ENCODE results near the gene AIFM3. TPM values are rescaled to one million over a fixed set of nuclear protein-coding genes. Genes with fewer than 3 reads are reported as not detected.

AIFM3 gene
- total and polyA plus RNA-seq, 2 experiments from 2014 or later: 0.45 to 1.5 TPM

DNA sequence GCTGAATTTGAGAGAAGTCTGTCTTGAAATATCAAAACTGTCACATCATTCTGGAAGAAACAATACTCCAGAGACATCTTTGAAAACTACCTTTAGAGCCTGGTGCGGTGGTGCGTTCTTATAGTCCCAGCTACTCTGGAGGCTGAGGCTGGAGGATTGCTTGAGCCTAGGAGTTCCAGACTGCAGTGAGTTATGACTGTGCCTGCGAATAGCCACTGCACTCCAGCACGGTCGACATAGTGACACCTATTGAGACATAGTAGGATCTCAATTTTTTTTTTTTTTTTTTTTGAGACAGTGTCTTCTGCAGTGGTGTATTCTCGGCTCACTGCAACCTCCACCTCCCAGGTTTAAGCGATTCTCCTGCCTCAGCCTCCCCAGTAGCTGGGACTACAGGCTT, 11.5 kb upstream of the AIFM3 start:
- peaks cover 32% of the 10 kb centered on the region; the same call in 2 of the 3 replicates for H3K36me3 Mint-ChIP-seq (ENCODE audit: low read depth)
- Histone ChIP-seq H3K4me2 (no peak overlapping the region), H3K27ac (ENCODE audit: low read depth) (no peak overlapping the region), H4K20me1 (replicated peaks; ENCODE audit: insufficient read depth) (peaks cover 28% of the 10 kb centered on the region), H3F3A (replicated peaks; ENCODE audit: low read depth) (peaks cover 16% of the 10 kb centered on the region), H2AFZ (no peak overlapping the region), H3K4me3 (no peak overlapping the region), H3K27me3 (ENCODE audit: insufficient read depth) (peaks cover 16% of the 10 kb centered on the region; the same call in 1 of the 2 replicates), H3K36me3 (ENCODE audit: insufficient read depth) (peaks cover 12% of the 10 kb centered on the region; the same call in 1 of the 2 replicates), H3K9me2 (ENCODE audit: insufficient read depth) (no peaks in the 10 kb centered on the region), H3K79me2 (replicated peaks; ENCODE audit: insufficient read depth) (peaks cover 11% of the 10 kb centered on the region), H3K4me1 (ENCODE audit: insufficient read depth) (peaks cover 4% of the 10 kb centered on the region; the same call in 1 of the 2 replicates)
- peaks cover 8% of the 10 kb centered on the region; the same call in 2 of the 3 replicates for H3K4me1 Mint-ChIP-seq
- H3K9me3 Mint-ChIP-seq: 0 out of 3 replicates have a peak, but pooled peaks cover 2% of the 10 kb centered on the region
- DNase-seq (ENCODE audit: low spot score): no peak
- no peak for ATAC-seq
- H3K27ac Mint-ChIP-seq: no peak overlapping the region
- H3K4me3 Mint-ChIP-seq: no peak overlapping the region
- H3K27me3 Mint-ChIP-seq (ENCODE audit: insufficient read depth, low read depth, poor library complexity): peaks cover 19% of the 10 kb centered on the region
- TF ChIP-seq POLR2AphosphoS5 (IDR thresholded peaks at IDR 0.05; ENCODE audit: low read depth) (no peak), STAT1 (IDR thresholded peaks at IDR 0.05; ENCODE audit: unreplicated experiment) (no peak), ZNF331 (CRISPR knock-in tag; IDR thresholded peaks at IDR 0.05; ENCODE audit: low read depth) (no peak), NANOG (IDR thresholded peaks at IDR 0.05; ENCODE audit: borderline replicate concordance) (no peak), JUNB (IDR thresholded peaks at IDR 0.05; ENCODE audit: unreplicated experiment) (no peak), CREB1 (CRISPR knock-in tag; IDR thresholded peaks at IDR 0.05; ENCODE audit: low read depth) (no peak), ZNF114 (CRISPR knock-in tag; IDR thresholded peaks at IDR 0.05) (no peak), EZH2 (IDR thresholded peaks at IDR 0.05; ENCODE audit: low read depth, unreplicated experiment) (no peak), EZH2phosphoT487 (IDR thresholded peaks at IDR 0.05; ENCODE audit: unreplicated experiment) (no peak)
- TF ChIP-seq, protein P1, sequence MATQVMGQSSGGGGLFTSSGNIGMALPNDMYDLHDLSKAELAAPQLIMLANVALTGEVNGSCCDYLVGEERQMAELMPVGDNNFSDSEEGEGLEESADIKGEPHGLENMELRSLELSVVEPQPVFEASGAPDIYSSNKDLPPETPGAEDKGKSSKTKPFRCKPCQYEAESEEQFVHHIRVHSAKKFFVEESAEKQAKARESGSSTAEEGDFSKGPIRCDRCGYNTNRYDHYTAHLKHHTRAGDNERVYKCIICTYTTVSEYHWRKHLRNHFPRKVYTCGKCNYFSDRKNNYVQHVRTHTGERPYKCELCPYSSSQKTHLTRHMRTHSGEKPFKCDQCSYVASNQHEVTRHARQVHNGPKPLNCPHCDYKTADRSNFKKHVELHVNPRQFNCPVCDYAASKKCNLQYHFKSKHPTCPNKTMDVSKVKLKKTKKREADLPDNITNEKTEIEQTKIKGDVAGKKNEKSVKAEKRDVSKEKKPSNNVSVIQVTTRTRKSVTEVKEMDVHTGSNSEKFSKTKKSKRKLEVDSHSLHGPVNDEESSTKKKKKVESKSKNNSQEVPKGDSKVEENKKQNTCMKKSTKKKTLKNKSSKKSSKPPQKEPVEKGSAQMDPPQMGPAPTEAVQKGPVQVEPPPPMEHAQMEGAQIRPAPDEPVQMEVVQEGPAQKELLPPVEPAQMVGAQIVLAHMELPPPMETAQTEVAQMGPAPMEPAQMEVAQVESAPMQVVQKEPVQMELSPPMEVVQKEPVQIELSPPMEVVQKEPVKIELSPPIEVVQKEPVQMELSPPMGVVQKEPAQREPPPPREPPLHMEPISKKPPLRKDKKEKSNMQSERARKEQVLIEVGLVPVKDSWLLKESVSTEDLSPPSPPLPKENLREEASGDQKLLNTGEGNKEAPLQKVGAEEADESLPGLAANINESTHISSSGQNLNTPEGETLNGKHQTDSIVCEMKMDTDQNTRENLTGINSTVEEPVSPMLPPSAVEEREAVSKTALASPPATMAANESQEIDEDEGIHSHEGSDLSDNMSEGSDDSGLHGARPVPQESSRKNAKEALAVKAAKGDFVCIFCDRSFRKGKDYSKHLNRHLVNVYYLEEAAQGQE (IDR thresholded peaks at IDR 0.05; ENCODE audit: unreplicated experiment): no peak
- TF ChIP-seq, protein P2, sequence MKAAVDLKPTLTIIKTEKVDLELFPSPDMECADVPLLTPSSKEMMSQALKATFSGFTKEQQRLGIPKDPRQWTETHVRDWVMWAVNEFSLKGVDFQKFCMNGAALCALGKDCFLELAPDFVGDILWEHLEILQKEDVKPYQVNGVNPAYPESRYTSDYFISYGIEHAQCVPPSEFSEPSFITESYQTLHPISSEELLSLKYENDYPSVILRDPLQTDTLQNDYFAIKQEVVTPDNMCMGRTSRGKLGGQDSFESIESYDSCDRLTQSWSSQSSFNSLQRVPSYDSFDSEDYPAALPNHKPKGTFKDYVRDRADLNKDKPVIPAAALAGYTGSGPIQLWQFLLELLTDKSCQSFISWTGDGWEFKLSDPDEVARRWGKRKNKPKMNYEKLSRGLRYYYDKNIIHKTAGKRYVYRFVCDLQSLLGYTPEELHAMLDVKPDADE (IDR thresholded peaks at IDR 0.05): no peak
- TF ChIP-seq, protein P3, sequence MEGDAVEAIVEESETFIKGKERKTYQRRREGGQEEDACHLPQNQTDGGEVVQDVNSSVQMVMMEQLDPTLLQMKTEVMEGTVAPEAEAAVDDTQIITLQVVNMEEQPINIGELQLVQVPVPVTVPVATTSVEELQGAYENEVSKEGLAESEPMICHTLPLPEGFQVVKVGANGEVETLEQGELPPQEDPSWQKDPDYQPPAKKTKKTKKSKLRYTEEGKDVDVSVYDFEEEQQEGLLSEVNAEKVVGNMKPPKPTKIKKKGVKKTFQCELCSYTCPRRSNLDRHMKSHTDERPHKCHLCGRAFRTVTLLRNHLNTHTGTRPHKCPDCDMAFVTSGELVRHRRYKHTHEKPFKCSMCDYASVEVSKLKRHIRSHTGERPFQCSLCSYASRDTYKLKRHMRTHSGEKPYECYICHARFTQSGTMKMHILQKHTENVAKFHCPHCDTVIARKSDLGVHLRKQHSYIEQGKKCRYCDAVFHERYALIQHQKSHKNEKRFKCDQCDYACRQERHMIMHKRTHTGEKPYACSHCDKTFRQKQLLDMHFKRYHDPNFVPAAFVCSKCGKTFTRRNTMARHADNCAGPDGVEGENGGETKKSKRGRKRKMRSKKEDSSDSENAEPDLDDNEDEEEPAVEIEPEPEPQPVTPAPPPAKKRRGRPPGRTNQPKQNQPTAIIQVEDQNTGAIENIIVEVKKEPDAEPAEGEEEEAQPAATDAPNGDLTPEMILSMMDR (conservative IDR thresholded peaks at IDR 0.05; ENCODE audit: low read depth in 2 of 2): no peak
- TF ChIP-seq, protein P4, sequence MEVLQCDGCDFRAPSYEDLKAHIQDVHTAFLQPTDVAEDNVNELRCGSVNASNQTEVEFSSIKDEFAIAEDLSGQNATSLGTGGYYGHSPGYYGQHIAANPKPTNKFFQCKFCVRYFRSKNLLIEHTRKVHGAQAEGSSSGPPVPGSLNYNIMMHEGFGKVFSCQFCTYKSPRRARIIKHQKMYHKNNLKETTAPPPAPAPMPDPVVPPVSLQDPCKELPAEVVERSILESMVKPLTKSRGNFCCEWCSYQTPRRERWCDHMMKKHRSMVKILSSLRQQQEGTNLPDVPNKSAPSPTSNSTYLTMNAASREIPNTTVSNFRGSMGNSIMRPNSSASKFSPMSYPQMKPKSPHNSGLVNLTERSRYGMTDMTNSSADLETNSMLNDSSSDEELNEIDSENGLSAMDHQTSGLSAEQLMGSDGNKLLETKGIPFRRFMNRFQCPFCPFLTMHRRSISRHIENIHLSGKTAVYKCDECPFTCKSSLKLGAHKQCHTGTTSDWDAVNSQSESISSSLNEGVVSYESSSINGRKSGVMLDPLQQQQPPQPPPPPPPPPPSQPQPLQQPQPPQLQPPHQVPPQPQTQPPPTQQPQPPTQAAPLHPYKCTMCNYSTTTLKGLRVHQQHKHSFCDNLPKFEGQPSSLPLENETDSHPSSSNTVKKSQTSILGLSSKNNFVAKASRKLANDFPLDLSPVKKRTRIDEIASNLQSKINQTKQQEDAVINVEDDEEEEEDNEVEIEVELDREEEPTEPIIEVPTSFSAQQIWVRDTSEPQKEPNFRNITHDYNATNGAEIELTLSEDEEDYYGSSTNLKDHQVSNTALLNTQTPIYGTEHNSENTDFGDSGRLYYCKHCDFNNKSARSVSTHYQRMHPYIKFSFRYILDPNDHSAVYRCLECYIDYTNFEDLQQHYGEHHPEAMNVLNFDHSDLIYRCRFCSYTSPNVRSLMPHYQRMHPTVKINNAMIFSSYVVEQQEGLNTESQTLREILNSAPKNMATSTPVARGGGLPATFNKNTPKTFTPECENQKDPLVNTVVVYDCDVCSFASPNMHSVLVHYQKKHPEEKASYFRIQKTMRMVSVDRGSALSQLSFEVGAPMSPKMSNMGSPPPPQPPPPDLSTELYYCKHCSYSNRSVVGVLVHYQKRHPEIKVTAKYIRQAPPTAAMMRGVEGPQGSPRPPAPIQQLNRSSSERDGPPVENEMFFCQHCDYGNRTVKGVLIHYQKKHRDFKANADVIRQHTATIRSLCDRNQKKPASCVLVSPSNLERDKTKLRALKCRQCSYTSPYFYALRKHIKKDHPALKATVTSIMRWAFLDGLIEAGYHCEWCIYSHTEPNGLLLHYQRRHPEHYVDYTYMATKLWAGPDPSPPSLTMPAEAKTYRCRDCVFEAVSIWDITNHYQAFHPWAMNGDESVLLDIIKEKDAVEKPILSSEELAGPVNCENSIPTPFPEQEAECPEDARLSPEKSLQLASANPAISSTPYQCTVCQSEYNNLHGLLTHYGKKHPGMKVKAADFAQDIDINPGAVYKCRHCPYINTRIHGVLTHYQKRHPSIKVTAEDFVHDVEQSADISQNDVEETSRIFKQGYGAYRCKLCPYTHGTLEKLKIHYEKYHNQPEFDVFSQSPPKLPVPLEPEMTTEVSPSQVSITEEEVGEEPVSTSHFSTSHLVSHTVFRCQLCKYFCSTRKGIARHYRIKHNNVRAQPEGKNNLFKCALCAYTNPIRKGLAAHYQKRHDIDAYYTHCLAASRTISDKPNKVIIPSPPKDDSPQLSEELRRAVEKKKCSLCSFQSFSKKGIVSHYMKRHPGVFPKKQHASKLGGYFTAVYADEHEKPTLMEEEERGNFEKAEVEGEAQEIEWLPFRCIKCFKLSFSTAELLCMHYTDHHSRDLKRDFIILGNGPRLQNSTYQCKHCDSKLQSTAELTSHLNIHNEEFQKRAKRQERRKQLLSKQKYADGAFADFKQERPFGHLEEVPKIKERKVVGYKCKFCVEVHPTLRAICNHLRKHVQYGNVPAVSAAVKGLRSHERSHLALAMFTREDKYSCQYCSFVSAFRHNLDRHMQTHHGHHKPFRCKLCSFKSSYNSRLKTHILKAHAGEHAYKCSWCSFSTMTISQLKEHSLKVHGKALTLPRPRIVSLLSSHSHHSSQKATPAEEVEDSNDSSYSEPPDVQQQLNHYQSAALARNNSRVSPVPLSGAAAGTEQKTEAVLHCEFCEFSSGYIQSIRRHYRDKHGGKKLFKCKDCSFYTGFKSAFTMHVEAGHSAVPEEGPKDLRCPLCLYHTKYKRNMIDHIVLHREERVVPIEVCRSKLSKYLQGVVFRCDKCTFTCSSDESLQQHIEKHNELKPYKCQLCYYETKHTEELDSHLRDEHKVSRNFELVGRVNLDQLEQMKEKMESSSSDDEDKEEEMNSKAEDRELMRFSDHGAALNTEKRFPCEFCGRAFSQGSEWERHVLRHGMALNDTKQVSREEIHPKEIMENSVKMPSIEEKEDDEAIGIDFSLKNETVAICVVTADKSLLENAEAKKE (CRISPR knock-in tag; IDR thresholded peaks at IDR 0.05): no peak
